Measurements from ENCODE around the gene PHACTR4.
"Not testable (repeated sequence)": the region's sequence is repeated elsewhere in the genome, so short reads cannot be mapped to it uniquely, and the experiment has no call there.

- not testable (repeated sequence) for TF ChIP-seq CTCF (IDR thresholded peaks at IDR 0.05; ENCODE audit: low read depth, low read length, poor library complexity, severe bottlenecking); EZH2phosphoT487 (IDR thresholded peaks at IDR 0.05; ENCODE audit: borderline replicate concordance, low read length)
Measured at GRCh38 chr1:28383785-28384184, 14.2 kb downstream of the PHACTR4 start.

Data from DOHH2 (cell line).